Tibial nerve (tissue), 4 donors: ENCODE results near the gene ABHD15. TPM values are rescaled to one million over a fixed set of nuclear protein-coding genes. Genes with fewer than 3 reads are reported as not detected.

Experiments used
- DNase-seq, 2 donors: peaks; one replicate each; pipeline ENCODE4 v3.0.0-alpha.2; 2019; ENCODE audit warnings: low spot score in 2 of 2
- H3K27ac ChIP-seq, 4 donors: fragments of 200-600 bp; sonication (generic) in 3 of 4; one replicate each; pipeline ENCODE4 v1.5.1; 2017 to 2019; ENCODE audit warnings: mild to moderate bottlenecking in 1 of 4
- H3K27me3 ChIP-seq, 2 donors: fragments of 200-600 bp; sonication (generic) in 1 of 2; one replicate each; pipeline versions ENCODE4 v1.5.1 to v1.6.0; 2017 to 2019
- H3K36me3 ChIP-seq, 3 donors: fragments of 200-600 bp; sonication (generic); one replicate each; pipeline ENCODE4 v1.5.1; 2018 to 2019
- H3K4me1 ChIP-seq, 4 donors: fragments of 200-600 bp; sonication (generic) in 3 of 4; one replicate each; pipeline ENCODE4 v1.5.1; 2017 to 2019
- H3K4me3 ChIP-seq, 4 donors: fragments of 200-600 bp; sonication (generic) in 3 of 4; one replicate each; pipeline ENCODE4 v1.5.1; 2017 to 2019; ENCODE audit warnings: mild to moderate bottlenecking in 1 of 4, moderate library complexity in 1 of 4
- H3K9me3 ChIP-seq, 4 donors: fragments of 200-600 bp; sonication (generic) in 3 of 4; one replicate each; pipeline ENCODE4 v1.5.1; 2017 to 2019
- EP300 ChIP-seq, 2 donors: sonication (generic); formaldehyde crosslinking; IDR thresholded peaks; one replicate each; pipeline ENCODE4 v1.6.1; 2017; ENCODE audit warnings: antibody characterized with exemption in 2 of 2, mild to moderate bottlenecking in 1 of 2
- POLR2A ChIP-seq, 2 donors: fragments of 450-650 bp; IDR thresholded peaks; one replicate each; pipeline ENCODE4 v1.6.1; 2017; ENCODE audit warnings: antibody characterized with exemption in 2 of 2, mild to moderate bottlenecking in 2 of 2, moderate library complexity in 2 of 2
- WGBS, 2 donors: methylation state at CpG; one replicate each; pipeline ENCODE4 v1.1.5; 2018; 5-methylcytosine and 5-hydroxymethylcytosine counted together
- total RNA-seq, 4 donors: library from RNA; depleted of rRNA; stranded (reverse); fragments of >200 nt; gene quantifications; one replicate each; pipeline ENCODE4 v1.1.0, GENCODE V29; 2016
- TF ChIP-seq, protein P1 (sequence below), 5 experiments: fragments of 200-600 bp in 3 of 5; fragments of 450-650 bp in 2 of 5; sonication (generic) in 3 of 5; IDR thresholded peaks; one replicate each; pipeline ENCODE4 v1.5.1; 2016 to 2019; ENCODE audit warnings: antibody characterized with exemption in 5 of 5, mild to moderate bottlenecking in 3 of 5, moderate library complexity in 2 of 5

ABHD15 gene
- total RNA-seq, 4 donors from 2014 or later: 25.7 to 32.7 (median 30.3) TPM

DNA sequence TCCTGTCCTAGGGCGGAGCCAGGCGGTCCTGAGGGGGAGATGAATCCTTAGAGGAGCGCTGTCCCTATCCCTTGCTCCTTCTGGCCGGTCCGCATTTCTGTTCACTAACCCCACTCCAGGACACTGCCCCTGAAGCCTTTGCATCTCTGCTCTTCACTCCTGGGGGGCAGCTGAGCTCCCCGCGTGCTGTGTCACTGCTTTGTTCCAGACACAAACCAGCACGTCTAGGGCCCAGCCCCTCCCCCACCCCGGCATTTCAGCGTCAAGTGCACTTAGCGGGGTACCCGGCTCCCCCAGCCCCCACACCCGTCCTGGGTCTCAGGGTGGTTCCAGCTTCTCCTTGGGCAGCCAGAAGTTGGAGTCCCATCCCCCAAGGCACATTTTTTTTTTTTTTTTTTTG is 47.0 kb upstream of the ABHD15 start:
- H3K36me3 ChIP-seq: peaks cover 0 to 25% (median 0%) of the 10 kb centered on the region in 3 donors
- peak overlapping the region; percentile 13 to 41 (median 17) for H3K4me3 ChIP-seq
- 27 to 31% methylated on average over 13 of the region's 13 CpGs for WGBS, 2 donors
- H3K27ac ChIP-seq: peak overlapping the region in 3 of 4 donors; percentile 2 to 89 (median 88)
- H3K4me1 ChIP-seq: peaks cover 0 to 60% (median 51%) of the 10 kb centered on the region in 4 donors
- no peak for DNase-seq
- TF ChIP-seq, protein P1, sequence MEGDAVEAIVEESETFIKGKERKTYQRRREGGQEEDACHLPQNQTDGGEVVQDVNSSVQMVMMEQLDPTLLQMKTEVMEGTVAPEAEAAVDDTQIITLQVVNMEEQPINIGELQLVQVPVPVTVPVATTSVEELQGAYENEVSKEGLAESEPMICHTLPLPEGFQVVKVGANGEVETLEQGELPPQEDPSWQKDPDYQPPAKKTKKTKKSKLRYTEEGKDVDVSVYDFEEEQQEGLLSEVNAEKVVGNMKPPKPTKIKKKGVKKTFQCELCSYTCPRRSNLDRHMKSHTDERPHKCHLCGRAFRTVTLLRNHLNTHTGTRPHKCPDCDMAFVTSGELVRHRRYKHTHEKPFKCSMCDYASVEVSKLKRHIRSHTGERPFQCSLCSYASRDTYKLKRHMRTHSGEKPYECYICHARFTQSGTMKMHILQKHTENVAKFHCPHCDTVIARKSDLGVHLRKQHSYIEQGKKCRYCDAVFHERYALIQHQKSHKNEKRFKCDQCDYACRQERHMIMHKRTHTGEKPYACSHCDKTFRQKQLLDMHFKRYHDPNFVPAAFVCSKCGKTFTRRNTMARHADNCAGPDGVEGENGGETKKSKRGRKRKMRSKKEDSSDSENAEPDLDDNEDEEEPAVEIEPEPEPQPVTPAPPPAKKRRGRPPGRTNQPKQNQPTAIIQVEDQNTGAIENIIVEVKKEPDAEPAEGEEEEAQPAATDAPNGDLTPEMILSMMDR (IDR thresholded peaks at IDR 0.05): no peak
- TF ChIP-seq EP300 (IDR thresholded peaks at IDR 0.05): no peak
- TF ChIP-seq POLR2A (IDR thresholded peaks at IDR 0.05): no peak
- H3K27me3 ChIP-seq: peaks cover 0 to 5% of the 10 kb centered on the region in 2 donors
- H3K9me3 ChIP-seq: no peaks in the 10 kb centered on the region

DNA sequence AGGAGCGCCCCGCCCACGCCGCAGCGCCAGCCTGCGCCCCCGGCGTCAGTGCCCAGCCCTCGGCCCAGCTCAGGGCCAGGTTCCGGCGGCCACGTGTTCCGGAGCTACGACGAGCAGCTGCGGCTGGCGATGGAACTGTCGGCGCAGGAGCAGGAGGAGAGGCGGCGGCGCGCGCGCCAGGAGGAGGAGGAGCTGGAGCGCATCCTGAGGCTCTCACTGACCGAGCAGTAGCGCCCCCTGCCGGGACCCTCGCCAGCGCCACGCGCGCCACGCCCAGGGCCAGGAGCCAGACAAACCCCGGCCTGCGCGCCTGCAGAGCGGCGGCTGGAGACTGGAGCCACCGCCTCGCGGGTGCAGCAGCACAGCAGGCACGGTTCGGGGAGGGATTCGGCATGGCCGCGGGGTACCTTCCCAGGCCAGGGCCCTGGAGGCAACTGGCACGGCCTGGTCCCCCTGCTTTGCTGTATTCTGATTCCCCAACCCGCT is 46.6 kb upstream of the ABHD15 start:
- Histone ChIP-seq H3K27me3 (peaks cover 0 to 5% of the 10 kb centered on the region in 2 donors), H3K36me3 (peaks cover 0 to 29% (median 0%) of the 10 kb centered on the region in 3 donors), H3K4me1 (peaks cover 0 to 55% (median 48%) of the 10 kb centered on the region in 4 donors), H3K27ac (peak overlapping the region; percentile 25 to 89 (median 70)), H3K9me3 (no peaks in the 10 kb centered on the region), H3K4me3 (peak overlapping the region; percentile 13 to 41 (median 17))
- WGBS, 2 donors: 3% methylated on average over 14 to 22 of the region's 50 CpGs
- TF ChIP-seq, protein P1 (IDR thresholded peaks at IDR 0.05): peak; percentile 91 to 97 (median 96)
- TF ChIP-seq POLR2A (IDR thresholded peaks at IDR 0.05) (peak; percentile 12 to 51), EP300 (IDR thresholded peaks at IDR 0.05) (peak in 1 of 2 donors; percentile 73)
- peak; percentile 95 to 96 for DNase-seq

DNA sequence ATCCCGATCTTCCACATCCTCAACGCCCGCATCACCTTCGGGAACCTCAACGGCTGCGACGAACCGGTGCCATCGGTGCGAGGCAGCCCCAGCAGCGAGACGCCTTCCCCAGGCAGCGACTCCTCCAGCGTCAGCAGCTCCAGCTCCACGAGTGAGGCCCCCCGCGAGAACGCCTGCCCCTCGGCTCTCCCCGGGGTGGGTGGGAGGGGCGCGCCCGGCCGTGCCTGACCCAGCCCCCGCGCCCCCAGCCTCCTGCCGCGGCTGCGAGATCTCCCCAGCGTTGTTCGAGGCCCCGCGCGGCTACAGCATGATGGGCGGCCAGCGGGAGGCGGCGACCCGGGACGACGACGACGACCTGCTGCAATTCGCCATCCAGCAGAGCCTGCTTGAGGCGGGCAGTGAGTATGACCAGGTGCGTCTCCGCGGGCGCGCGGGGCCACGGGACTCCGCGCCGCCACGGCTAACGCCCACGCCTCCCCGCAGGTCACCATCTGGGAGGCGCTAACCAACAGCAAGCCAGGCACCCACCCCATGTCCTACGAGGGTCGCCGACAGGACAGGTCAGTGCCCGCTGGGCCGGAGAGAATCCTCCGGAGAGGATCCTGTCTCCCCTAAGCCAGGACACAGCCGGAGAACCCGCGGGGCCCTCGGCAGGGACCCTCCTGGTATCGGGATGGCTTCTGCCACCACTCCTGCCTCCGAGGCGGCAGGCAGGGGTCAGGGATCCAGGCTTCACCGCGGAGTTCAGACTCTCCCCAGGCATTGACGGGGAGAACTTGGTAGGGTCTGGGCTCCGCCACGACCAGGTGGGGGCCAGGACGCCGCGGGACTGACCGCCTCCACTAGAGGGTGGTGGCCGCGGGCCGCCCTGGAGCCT is 45.8 kb upstream of the ABHD15 start:
- Histone ChIP-seq H3K36me3 (peaks cover 0 to 35% (median 0%) of the 10 kb centered on the region in 3 donors), H3K27me3 (peaks cover 0 to 5% of the 10 kb centered on the region in 2 donors), H3K9me3 (no peaks in the 10 kb centered on the region), H3K4me3 (peak overlapping the region in 3 of 4 donors; percentile 16 to 41 (median 18)), H3K4me1 (peaks cover 0 to 47% (median 41%) of the 10 kb centered on the region in 4 donors), H3K27ac (peak overlapping the region; percentile 25 to 89 (median 70))
- TF ChIP-seq, protein P1 (IDR thresholded peaks at IDR 0.05): no peak
- TF ChIP-seq POLR2A (IDR thresholded peaks at IDR 0.05) (no peak), EP300 (IDR thresholded peaks at IDR 0.05) (no peak)
- 58 to 72% methylated on average over 56 to 69 of the region's 85 CpGs for WGBS, 2 donors
- no peak for DNase-seq

DNA sequence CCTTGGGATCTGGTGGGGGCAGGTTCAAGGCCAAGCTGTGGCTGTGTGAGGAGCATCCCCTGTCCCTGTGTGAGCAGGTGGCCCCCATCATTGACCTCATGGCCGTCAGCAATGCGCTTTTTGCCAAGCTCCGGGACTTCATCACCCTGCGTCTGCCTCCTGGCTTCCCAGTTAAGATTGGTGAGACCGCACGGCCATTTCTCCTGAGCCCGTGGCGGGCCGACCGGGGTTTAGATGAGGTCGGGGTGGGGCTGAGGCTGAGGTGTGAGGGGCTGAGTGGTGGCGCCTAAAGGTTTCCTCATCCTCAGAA is 45.2 kb upstream of the ABHD15 start:
- no peaks in the 10 kb centered on the region for H3K27me3 ChIP-seq
- peaks cover 0 to 42% (median 35%) of the 10 kb centered on the region in 4 donors for H3K4me1 ChIP-seq
- no peak overlapping the region for H3K4me3 ChIP-seq
- TF ChIP-seq POLR2A (IDR thresholded peaks at IDR 0.05) (no peak), EP300 (IDR thresholded peaks at IDR 0.05) (no peak)
- TF ChIP-seq, protein P1 (IDR thresholded peaks at IDR 0.05): no peak
- WGBS, 2 donors: 94% methylated on average over 9 to 12 of the region's 12 CpGs
- no peak overlapping the region for H3K27ac ChIP-seq
- no peaks in the 10 kb centered on the region for H3K9me3 ChIP-seq
- no peak for DNase-seq
- H3K36me3 ChIP-seq: peaks cover 0 to 37% (median 0%) of the 10 kb centered on the region in 3 donors
